NCI-H2171 treated with DMSO at 0.1 percent for 48 hours (cell line): Measurements from ENCODE around the gene RHOBTB3.

Experiments used
- DNase-seq: peaks from one replicate; lab custom pipeline; 2025; lab: John Stamatoyannopoulos, UW

RHOBTB3 gene

DNA sequence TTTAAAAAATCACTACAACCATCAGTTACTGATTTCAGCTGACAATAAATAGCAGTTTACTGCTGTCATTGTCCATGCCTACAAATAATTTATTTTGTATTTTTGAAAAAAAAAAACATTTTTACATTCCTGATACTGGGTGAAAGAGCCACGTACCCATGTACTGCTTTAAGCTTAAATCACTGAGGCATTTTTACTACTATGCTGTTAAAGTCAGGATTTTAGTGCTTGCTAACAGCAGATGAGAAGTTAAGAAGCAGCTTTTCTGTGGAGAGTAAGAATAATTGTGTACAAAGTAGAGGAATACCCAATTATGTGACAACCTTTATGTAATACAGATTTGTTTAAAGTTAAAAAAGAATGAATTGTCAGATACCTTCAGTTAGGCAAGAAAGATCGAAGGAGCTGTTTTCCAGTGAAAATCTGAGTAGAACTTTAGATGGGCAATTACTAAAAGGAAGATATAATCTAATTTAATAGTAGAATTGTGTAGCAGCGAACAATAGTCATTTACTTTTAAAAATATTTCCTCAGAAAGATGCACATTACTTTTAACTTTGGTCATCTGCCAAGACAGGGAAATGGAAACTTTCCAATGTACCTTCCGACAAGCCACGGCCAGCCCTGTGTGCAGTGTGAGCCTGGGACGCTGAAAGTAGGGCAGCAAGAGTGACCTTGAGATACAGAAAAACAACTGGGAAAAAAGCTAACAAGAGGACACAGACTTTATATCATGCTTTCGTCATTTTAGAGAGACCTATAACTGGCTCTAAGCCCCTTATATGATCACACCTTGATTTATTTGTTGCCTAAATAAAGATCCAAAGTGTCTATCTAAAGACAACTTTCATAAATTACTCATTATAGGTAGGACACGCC, 39.9 kb downstream of the RHOBTB3 start:
- DNase-seq: no peak

GRCh38 chr5:95771892-95772291, 40.8 kb downstream of the RHOBTB3 start:
- DNase-seq: no peak

GRCh38 chr5:95773335-95774059, 42.4 kb downstream of the RHOBTB3 start:
- no peak for DNase-seq

DNA sequence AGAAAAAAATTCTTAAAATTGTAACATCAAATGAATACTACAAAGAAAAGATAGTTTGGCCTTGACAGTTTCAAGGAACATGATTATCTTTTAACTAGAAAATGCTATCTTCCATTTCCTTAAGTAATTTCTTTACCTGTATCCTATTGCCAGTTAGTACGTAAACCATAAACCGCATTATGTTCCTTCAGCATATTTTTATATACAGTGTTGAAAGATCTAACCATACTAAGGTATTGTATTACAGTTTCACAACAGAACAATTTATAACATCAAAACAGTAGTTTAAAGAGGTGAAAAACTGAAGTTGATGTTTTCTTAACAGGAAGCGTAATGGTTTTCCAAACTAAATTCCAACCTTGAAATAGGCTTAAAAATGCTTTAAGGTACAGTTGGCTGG, 46.3 kb downstream of the RHOBTB3 start:
- no peak for DNase-seq

DNA sequence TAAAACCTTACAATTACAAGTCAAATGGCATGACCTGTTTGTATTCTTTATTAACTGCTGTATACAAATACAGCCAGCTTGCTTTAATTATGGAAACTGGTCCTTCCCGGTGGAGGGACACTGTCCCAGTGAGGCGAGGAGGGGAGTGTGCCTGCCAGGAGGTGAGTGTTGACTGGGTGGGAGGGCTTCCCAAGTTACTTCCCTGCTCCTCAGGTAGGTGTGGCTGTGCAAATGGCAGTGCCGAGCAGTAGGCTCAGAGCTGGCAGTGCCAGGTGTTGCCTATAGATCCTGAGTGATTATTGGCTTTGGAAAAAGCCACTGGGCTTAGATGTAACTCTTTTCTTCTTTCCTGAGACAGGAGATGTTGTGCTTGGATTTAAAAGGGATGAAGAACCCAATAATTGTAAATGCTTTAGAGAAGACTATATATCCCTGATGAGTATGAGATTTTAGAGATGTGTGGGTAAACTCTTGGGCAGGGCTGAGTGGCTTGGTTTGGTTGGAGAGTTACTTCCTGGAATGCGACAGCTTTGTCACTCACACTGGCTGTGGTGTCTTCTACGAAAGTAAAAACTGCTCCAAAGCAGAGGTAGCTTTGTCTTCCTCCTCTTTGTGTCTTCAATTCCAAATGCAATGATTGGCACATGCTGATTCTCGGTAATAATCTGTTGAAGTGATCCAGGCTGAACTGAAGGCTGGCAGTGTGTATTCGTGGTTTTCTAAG, 47.7 kb downstream of the RHOBTB3 start:
- no peak for DNase-seq

DNA sequence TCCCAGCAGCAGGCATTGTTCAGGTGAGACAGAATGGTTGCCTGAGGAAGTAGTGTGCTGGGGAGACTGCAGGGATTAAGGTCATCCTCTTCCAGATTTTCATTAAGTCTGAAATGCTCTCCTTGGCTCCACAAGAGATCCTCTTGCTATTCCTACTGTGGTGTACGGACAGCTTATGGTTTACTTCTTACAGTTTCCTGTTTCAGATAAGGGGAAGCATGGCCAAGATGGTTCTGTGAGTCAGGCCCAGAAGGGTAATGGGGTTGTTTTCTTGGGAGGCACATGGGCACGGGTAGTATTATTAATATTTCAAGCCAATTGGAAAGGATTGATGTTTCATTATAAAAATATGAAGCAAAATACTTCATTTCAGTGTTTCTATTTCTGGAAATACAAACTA, 48.5 kb downstream of the RHOBTB3 start:
- DNase-seq: no peak

DNA sequence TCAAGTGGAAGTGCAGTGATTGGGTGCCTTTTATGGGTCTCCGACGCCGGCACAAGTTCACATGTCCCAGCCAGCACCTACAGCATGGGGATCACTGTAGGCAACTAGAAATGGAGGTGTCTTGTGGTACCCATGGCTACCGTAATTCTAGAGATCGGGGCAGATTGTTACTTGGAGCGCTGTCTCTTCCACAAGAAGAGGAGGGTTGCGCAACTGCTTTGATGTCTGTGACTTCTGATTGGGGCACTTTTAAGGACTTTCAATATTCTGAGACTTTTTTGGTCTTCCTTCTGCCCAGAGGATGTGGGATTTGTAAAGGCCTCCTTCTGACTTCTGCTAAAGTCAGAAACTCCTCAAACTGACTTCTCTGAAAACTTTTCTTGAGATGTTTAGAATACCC, 49.5 kb downstream of the RHOBTB3 start:
- no peak for DNase-seq

DNA sequence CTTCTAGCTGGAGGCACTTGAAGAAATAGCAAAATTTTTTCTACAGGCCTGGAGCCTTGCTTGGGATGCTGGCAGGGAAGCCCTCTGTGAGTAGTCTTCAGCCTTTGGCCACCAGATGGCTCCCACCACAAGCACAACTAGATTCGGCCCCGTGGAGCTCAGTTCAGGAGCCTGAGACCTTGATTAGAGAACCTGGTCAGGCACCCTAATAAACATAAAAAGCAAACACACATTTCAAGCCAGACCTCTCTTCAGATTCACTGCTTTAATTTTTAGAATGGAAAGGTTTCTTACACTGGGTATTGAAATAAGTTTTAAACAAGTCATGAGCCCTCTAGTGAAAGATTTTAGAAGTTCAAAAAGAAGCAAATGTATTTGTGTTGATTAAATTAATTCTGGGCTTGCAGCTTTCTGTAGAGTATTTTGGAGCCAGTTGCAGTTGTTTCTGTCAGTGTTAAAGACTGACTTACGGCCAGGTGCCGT, 50.0 kb downstream of the RHOBTB3 start:
- peak; percentile 41 for DNase-seq

GRCh38 chr5:95782181-95782580, 51.0 kb downstream of the RHOBTB3 start:
- no peak for DNase-seq

- no peak for DNase-seq
Observed at GRCh38 chr5:95783661-95784060, 52.5 kb downstream of the RHOBTB3 start.

DNA sequence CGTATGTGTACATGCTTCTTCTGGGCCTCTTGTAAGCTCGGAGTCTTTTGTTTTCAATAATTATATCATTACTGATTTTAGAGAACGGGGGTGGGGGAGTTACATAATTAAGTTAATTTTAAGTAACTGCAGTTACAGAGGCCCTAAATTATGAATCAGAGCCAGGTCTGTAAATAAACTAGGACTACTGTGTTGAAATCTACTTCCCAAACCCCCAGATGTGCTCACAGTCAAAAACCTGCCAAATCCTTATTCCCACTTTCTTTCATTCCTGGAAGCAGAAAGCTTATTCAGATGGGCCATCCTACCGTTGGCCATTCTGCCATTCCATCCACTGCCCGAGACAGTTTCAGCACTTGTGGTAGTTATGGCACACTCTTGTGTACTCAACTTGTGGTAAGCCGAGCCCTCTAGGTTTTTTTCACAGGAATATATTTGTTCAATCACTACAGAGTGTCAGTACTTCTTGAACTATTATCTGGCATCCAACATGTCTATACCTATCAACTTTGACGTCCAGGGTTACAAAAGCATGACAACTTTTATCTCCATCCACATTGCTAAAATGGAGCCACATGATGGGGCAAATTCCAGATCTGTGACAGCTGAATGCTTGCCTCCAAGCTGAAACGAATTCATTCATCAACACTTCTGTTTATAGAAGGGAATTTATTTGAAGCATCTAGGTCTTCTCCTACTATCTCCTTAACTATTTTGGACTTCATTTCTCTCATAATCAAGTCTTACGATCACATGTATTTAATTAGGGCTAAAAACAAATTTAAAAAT, 53.6 kb downstream of the RHOBTB3 start:
- DNase-seq: no peak

- no peak for DNase-seq
Observed at GRCh38 chr5:95786821-95787418, 55.8 kb downstream of the RHOBTB3 start.

DNA sequence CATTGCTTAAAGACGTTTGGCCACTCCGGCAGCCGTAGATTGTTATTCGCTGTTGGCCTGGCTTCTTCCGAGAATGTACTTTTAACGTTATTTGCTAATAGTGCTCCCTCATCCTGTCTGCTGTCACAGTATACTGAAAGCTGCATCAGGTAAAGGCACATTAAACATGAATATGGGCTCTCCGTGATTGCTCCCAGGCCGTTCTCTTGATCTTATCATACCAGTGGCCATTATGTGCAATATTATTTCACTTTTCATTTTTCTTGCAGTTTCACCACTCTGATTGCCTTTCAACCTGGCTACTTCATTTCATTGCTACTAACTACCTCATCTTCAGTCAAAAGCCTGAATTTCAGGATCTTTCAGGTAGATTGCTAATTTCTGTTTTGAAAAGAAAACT, 57.4 kb downstream of the RHOBTB3 start:
- no peak for DNase-seq

DNA sequence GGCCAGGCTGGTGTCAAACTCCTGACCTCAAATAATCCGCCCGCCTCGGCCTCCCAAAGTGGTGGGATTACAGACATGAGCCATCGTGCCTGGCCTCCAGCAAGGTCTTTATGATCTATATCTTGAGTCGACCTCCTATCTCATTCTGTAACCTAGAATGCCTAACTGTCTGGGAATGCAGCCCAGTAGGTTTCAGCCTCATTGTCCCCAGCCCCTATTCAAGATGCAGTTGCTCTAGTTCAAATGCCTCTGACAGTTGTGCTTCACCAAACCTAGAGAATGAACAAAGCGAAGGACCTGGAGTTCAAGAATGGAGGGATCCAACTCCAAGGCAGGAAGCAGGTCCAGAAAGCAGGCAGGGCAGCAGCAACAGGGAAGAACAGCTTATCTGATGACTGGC, 60.6 kb downstream of the RHOBTB3 start:
- DNase-seq: no peak

GRCh38 chr5:95794070-95794516, 63.0 kb downstream of the RHOBTB3 start:
- DNase-seq: no peak

DNA sequence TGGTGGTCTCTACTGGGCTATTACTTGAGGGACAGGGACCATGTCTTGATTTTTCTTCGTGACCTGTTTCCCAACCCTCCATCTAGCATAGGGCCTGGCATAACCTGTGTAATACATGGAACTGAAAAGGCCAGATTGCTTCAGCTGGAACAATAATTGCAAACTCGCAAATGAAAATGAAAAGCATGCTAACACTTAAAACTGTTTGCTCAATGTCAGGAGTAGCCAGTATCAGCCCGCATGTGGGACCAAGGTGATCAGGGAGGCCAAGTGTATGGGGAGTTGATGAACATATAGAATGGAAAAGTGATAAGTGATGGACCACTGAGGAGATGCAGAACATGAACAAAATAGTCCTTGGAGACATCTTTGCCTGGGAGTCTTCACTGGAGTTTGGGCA, 66.2 kb downstream of the RHOBTB3 start:
- DNase-seq: no peak

DNA sequence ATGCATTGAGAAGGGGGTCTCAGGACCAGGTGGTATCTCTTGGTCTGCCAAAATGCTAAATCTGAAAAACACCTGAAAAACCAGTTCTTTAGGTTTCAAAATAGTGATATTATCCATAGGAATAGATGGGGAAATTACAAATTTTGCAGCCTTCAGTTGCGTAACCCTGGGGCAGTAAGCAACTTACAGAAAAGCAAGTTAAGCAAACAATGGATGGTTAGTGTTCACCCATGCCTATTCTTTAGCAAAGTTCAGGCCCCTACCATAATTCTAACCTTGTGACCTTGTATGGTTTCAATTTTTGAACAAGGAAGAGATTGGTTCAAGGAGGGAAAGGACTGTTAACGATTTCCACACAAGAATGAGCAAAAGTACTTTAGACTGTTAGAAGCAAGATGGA, 66.9 kb downstream of the RHOBTB3 start:
- no peak for DNase-seq

GRCh38 chr5:95798545-95798944, 67.4 kb downstream of the RHOBTB3 start:
- no peak for DNase-seq

- DNase-seq: no peak
Observed at GRCh38 chr5:95799191-95799835, 68.2 kb downstream of the RHOBTB3 start.

- DNase-seq: no peak
Observed at GRCh38 chr5:95800553-95800952, 69.4 kb downstream of the RHOBTB3 start.

DNA sequence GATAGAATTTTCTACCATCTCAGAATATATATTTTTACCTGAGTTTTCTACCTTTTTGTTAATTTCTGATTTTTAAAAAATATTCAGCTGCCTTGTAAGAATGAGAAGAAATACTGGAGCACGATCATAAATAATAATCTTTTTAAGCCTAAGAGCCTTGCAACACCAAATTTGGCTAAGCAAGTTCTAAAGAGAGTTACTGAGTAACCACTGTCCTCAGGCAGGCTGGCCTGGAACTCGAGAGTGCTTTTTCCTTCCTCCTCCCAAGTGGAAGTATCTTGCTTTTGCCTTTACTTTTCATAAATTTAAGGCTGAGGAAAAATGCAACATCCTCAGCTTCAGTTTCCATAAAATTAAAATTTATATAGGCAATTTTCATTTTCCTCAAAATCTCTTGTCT, 70.4 kb downstream of the RHOBTB3 start:
- DNase-seq: no peak
